GM08714 (cell line): ENCODE data around the gene EXD2.
"Not testable (repeated sequence)": the region's sequence is repeated elsewhere in the genome, so short reads cannot be mapped to it uniquely, and the experiment has no call there.

Experiments used
- H3K4me3 ChIP-seq: fragments of 200-500 bp; sonication (Bioruptor generic); 2 replicates; pipeline ENCODE4 v1.5.1; 2014; ENCODE audit warnings: mild to moderate bottlenecking, low read length, inconsistent platforms
- ZNF274 ChIP-seq: IDR thresholded peaks from 2 replicates; pipeline ENCODE4 v1.6.1; 2012; ENCODE audit warnings: mild to moderate bottlenecking, low read depth, low read length

Gene EXD2

GRCh38 chr14:69289811-69290520 is 98.7 kb downstream of the EXD2 start:
- H3K4me3 ChIP-seq, result no peak overlapping the region
- TF ChIP-seq ZNF274, result no peak

- H3K4me3 ChIP-seq, result not testable (repeated sequence)
Observed at GRCh38 chr14:69290881-69291280, 99.6 kb downstream of the EXD2 start.

- no peak for TF ChIP-seq ZNF274
- no peak overlapping the region for H3K4me3 ChIP-seq
Observed at GRCh38 chr14:69291396-69291795, 100.1 kb downstream of the EXD2 start.

- no peak for TF ChIP-seq ZNF274
- H3K4me3 ChIP-seq, result no peak overlapping the region
Observed at GRCh38 chr14:69291891-69292561, 100.7 kb downstream of the EXD2 start.
